GM12872 (cell line): ENCODE measurements around the gene RNF112.

Source experiments
- TF ChIP-seq, protein P1 (sequence below): IDR thresholded peaks from 3 replicates; pipeline ENCODE4 v1.5.1; 2011; ENCODE audit warnings: low read depth, mild to moderate bottlenecking, low read length, moderate library complexity; ENCODE audit not compliant: insufficient read depth

Gene RNF112

DNA sequence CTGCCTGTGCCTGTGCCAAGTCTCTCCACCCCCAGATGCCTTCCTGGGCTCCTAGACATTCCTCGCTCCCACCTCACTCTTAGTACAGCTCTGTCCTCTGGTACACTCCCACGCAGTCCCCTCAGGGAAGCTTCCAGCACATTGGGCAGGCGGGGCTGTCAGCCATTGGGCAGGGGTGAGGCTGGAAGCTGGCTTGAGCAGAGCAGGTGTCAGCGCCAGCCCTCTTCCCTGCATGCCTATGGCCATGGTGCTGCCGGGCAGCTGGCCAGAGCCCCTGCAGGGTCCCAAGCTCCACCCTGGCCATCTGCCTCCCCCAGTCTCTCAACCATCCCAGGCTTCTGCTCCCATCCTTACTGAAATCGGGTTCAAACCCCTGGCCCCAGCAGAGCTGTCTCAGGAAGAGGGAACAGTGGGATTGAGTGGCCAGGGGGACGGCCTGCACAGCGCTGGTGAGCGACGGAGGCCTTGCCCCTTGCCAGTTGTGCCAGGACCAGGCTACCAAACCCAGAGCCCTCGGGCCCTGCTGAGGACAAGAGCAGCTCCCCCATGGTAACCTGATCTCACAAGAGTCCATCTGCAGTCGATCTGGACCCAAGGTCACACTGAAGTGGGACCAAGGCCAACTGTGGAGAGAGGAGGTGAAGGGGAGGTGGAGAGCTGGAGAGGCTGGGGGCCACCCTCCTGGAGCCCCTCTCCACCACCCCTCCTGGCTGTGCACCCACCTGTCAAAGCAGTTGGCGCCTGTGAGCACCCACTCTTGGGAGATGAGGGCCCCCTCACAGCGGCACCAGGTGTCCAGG is 46.1 kb upstream of the RNF112 start:
- TF ChIP-seq, protein P1, sequence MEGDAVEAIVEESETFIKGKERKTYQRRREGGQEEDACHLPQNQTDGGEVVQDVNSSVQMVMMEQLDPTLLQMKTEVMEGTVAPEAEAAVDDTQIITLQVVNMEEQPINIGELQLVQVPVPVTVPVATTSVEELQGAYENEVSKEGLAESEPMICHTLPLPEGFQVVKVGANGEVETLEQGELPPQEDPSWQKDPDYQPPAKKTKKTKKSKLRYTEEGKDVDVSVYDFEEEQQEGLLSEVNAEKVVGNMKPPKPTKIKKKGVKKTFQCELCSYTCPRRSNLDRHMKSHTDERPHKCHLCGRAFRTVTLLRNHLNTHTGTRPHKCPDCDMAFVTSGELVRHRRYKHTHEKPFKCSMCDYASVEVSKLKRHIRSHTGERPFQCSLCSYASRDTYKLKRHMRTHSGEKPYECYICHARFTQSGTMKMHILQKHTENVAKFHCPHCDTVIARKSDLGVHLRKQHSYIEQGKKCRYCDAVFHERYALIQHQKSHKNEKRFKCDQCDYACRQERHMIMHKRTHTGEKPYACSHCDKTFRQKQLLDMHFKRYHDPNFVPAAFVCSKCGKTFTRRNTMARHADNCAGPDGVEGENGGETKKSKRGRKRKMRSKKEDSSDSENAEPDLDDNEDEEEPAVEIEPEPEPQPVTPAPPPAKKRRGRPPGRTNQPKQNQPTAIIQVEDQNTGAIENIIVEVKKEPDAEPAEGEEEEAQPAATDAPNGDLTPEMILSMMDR: no peak

DNA sequence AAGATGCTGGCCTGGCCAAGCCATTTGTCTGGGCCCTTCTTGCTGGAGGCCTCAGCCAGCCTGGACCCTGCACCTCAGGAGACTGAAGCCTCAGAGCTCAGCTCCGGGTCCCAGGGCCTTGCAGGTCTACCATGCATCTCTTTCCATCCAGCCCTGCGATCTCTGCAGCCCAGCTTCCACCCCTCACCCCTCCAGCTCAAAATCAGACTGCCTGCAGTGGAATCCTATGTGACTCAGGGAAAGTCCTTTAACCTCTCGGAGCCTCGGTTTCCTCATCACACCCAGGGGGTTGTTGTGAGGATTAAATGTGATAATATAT is 45.6 kb upstream of the RNF112 start:
- TF ChIP-seq, protein P1: no peak

GRCh38 chr17:19365833-19366636 is 45.0 kb upstream of the RNF112 start:
- TF ChIP-seq, protein P1: no peak

- TF ChIP-seq, protein P1: no peak
Observed at GRCh38 chr17:19366637-19366972, 44.4 kb upstream of the RNF112 start.

DNA sequence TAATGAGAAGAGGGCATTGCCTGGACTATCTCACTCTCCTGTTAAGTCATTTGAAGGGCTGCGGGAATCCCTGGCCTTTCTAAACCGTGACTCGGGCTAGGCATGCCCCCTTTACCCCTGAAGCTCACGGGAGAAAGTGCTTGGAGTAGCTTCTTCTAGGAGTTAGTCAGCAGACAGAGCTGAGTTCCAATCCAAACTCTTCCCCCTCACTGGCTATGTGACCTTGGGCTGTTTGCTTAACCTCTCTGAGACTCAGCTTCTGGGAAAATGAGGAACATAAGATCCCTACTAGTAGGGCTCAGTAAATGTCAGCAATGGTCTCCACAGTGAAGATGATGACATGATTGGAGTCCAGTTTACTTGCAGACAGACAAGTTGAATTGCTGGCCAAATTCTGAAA is 42.8 kb upstream of the RNF112 start:
- TF ChIP-seq, protein P1: no peak

DNA sequence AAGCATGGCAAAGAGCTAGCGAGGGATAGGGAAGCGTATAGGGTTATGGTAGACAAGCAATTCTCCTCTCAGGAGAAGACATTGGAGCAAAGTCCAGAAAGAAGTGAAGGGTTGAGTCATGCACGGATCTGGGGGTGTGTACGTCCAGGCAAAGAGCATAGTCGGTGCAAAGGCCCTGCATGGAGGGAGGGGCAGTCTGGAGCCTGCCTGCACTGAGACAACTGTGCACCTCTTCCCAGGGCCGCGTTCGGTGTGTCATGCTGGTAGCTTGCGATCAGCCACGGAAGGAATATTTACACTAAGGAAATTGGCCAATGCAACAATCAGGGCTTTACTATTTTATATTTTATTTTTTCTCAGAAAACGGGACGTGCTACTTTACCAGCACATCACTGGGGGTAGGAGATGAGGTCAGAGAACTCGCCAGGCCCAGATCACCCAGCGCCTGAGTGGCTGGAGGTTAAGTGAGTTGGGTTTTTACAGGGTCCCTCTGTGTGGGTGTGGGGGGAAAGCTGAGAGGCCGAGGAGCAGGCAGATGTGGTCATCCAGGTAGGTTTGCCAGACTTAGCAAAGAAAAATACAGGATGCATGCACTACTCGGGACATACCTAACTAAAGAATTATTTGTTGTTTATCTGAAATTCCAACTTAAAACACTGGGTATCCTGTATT is 41.8 kb upstream of the RNF112 start:
- TF ChIP-seq, protein P1: no peak

DNA sequence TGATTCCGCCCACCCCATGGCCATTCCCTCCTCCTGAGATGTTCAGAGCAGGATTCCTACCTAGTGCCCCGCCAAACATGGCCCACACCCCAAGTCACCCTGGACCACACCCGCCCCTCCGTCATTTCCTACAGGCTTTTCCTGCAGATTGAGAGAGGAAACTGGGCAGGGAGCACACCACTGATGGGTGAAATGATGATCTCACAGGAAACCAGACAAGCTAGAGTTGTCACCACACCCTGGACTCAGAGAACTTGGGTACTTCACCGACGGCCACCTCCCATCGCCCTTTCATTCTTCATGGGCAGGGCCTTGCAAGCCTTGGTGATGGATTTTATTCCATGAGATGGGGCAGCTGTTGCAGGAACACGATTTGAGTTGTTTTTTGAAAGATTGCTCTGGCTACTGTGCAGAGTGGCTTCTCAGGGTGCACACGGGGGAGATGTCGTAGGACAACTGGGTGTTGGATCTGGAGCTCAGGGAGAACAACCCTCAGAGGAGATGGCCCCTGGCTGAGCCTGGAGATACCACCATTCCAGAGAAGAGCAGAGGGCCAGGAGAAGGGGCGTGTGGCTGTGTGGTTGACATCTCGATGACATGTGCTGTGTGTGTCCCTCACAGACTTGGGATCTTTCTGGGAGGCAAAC is 41.1 kb upstream of the RNF112 start:
- TF ChIP-seq, protein P1: no peak
